Occipital lobe (tissue), 2 donors: ENCODE measurements around the gene UBE2G2. TPM values are rescaled to one million over a fixed set of nuclear protein-coding genes. Genes with fewer than 3 reads are reported as not detected.

Source experiments
- DNase-seq: peaks from one replicate; lab custom pipeline; 2025; lab: John Stamatoyannopoulos, UW
- total RNA-seq: library from RNA; depleted of rRNA; stranded (reverse); fragments of >200 nt; gene quantifications from one replicate; pipeline ENCODE4 v1.2.3, GENCODE V29; 2014

UBE2G2 gene
- total RNA-seq, 1 donor from 2014 or later = 61.8 TPM

DNA sequence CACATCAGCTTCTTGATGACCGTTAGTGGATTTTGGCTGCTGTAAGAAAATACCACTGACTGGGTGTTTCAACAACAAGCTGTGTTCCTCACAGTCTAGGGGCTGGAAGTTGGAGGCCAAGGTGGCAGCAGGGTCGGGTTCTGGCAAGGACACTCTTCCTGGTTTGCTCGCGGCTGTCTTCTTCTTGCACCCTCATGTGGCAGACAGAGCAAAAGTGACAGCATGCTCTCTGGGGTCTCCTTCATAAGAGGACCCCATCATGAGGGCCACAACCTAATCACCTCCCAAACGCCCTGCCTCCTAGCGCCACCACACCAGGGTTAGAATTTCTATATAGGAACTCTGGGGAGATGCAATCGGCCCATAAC, 71.6 kb downstream of the UBE2G2 start:
- DNase-seq = no peak

DNA sequence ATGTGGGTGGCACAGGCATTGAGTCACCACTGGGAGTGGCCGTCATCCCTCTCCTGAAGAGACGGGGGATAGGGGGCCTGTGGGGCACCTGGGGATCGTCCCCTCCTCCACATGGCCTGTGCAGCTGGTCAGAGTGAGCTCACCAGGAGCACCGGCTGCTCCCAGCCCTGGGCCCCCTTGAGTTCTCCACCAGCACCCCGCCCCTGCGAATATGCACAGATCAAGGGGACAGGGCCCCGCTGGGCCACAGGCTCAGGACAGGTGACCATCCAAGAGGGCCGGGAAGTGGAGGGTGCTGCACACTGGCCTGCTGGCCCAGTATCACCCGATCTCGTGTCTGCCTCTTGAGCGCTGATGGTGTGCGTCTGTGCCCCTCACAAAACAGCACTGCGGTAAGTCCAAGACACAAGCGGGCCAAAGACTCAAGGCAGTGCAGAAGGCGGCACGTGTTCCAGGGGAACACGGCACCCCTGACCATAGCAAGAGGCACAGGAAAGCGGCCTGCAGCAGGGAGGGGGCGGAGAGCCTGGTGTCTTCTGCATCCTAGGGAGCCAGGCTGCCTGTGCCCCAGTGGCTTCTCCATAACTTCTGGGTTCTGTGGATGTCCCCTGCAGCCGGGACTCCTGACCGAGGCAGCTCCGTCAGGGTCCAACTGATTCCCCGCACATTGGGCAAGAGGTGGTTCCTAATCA, 72.1 kb downstream of the UBE2G2 start:
- DNase-seq = no peak

DNA sequence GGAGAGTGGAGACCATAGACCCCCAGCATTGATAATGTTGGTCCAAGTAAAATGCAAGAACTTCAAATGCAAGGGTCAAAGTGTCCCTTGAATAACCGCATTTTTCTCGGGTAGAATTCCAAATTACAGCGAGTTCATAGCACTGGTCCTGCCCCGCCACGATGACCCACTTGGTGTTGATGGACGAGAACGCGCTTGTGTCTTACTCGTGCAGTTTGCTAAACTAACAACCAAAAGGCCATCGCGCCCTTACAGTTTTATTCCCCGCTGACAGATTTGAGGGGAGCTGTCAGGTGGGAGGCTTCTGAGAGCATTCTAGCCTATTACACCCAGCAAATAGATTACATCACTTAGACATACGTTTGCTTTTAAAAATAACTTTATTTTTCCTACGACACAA, 72.9 kb downstream of the UBE2G2 start:
- no peak for DNase-seq

DNA sequence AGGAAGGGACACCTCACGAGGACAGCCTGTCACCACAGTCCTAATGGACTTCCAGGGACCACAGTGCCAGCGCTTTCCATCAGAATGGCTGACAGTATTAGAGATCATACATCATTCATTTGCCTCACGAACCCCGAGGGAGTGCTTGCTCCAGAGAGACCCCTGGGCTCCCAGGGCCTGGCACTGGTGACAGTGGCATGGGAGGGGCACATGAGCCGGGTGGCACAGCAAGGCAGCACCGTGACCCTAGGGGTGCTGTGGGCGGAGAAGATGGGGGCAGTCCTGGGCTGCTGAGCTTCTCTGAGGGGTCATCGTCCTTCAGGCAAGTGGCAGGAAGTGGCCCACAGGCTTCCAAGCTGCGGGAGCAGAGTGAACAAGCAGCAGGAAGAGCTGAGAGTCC, 73.9 kb downstream of the UBE2G2 start:
- DNase-seq = no peak

DNA sequence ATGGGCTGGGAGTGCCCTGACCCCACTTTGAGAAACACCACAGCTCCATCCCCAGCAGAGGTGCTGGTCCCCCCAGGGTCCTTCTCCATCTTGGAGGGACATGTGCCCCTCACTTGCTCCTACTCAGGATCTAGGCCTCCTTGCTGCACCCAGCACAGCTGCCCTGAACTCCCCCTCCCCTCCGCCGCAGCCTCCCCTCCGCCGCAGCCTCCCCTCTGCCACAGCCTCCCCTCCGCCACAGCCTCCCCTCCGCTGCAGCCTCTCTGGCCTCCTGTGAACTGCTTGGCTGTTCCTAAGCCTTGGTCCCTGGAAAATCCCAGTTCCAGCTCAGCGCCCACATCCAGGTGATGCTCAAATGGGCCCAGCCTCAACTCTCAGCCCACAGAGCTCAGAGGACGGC, 74.3 kb downstream of the UBE2G2 start:
- no peak for DNase-seq

DNA sequence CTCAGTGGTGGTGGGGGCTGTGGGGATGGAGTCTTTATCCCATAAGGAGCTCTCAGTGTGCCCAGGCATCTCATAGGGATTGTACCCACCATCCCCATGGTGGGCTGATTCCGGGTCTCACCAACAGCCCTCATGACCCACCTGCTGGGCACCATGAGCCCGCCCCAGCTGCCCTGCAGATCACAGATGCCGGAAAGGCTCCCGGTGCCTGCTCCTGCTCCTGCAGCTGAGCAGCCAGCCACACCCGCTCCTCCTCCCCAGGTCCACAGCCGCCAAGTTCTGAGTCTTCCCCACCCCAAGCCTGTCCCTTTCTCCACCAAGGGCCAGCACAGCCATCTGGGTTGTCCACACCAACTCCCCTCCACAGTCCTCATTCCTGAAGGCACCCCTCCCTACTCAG, 74.8 kb downstream of the UBE2G2 start:
- DNase-seq = no peak

DNA sequence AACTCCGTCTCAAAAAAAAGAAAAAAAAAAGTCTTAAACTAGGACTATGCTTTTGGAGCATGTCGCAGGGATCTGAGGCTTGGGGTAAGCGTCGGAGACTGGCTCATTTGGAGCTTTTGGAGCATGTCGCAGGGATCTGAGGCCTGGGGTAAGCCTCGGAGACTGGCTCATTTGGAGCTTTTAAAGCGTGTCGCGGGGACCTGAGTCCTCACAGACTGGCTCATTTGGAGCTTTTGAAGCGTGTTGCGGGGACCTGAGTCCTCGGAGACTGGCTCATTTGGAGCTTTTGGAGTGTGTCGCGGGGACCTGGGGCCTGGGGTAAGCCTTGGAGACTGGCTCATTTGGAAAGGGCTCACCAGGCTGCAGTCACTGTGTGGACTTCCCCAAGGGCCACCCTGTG, 76.7 kb downstream of the UBE2G2 start:
- no peak for DNase-seq

DNA sequence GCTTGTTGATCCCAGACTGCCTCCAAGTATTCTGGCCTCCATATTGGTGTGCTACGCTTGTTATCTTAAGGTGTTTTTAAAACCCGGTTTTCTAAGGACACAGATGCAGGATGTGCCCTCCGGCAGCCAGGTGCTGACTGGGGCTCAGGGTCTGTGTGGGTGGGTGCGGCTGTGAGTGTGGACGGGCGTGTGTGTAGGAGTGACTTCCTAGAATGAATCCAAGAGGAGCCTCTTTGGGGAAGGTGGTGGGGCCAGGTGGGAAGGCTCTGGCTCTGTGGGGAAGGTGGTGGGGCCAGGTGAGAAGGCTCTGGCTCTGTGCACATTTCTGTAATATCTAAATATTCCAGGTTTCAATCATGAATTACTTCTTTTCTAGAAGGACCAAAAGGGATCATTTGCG, 77.4 kb downstream of the UBE2G2 start:
- DNase-seq = no peak

DNA sequence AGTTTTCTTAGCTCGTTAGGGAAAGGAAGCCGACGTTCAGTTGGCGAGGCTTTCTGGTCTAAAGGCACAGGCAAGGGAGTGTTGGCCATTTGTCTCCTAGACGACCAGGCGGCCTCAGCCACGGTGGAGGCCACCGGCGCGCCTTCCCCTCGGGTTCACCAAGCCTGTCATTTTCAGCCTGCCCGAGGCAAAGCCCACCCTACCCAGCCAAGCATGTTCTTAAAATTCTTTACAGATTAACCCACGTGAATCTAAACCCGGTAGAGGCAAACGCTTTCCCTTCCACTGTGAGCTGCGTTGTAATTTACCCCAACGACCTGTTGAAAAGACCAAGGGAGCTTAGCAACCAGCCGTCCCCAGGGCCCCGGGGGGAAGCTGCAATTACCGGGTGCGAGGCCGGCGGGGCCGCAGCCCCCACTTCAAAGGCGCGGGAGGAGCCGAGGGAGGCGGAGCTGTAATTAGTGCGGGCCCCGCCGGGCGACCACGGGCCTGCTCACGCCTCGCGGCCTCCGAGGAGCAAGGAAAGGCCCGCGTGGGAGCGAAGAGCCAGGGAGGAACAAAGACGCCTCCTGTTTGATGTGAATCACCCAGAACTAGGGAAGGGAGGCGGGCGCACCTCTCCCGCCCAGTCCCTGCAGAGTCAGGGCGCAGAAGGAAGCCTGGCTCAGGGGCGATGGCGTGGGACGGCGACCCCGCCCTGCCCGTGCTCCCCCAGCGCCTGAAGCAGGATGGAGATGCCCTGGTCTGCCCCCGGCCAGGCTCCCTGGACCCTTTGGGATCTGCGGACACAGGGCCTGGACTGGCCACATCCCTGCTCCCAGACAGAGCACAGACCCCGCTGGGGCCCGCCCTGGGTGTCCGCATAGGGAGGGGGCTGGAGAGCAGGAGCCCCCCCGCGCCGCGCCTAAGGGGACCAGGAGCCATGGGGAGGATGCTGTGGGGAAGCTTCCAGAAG, 78.2 kb downstream of the UBE2G2 start:
- no peak for DNase-seq

DNA sequence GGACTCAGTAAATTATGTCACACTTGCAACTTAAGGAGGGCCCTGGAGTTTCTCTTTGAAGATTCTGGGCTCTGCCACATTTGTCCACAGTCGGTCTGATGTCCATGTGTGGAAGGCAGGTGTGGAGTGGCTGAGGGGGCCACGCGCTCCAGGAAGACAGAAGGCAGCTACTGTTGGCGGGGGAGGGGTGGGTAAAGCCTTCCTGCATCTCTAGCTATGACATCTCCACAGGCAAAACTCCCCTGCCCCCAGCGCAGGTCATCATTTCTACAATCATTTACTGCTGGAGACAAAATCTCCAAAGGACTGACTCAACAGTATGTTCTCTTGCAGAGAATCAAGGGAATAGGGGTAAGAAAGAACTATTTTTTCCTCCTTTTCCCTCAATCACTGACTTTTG, 78.9 kb downstream of the UBE2G2 start:
- DNase-seq = no peak

DNA sequence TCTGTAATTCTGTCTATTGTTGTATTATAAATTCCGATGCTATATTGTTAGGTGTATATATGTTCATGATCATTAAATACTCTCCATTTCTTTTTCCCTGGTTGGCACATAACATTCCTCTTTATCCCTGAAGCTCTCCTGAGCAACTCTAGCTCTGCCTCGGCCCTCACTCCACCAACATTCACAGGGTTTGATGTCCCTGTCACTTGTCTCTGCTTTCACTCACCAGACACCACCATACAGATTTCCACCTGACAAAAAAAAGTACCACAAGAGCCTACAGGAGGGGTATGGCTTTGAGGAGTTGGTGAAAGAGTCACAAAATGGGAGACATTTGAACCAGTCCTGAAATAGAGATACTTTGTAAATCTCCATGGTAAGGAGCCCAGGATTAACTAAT, 81.5 kb downstream of the UBE2G2 start:
- no peak for DNase-seq

Other genes with a start within 250 kb of the UBE2G2 start
- not detected for gene KRTAP10-3, start 243.0 kb downstream of the UBE2G2 start, total RNA-seq
- not detected for gene KRTAP10-4, start 228.1 kb downstream of the UBE2G2 start, total RNA-seq
- not detected for gene KRTAP10-5, start 221.2 kb downstream of the UBE2G2 start, total RNA-seq
- not detected for gene KRTAP10-6, start 209.3 kb downstream of the UBE2G2 start, total RNA-seq
- not detected for gene KRTAP10-7, start 201.2 kb downstream of the UBE2G2 start, total RNA-seq
- not detected for gene KRTAP10-8, start 189.7 kb downstream of the UBE2G2 start, total RNA-seq
- gene KRTAP10-9, start 174.7 kb downstream of the UBE2G2 start, total RNA-seq = not detected
- not detected for gene KRTAP10-10, start 164.5 kb downstream of the UBE2G2 start, total RNA-seq
- gene KRTAP10-11, start 155.4 kb downstream of the UBE2G2 start, total RNA-seq = not detected
- not detected for gene KRTAP12-4, start 147.2 kb downstream of the UBE2G2 start, total RNA-seq
- gene KRTAP12-3, start 143.9 kb downstream of the UBE2G2 start, total RNA-seq = not detected
- gene KRTAP12-2, start 134.9 kb downstream of the UBE2G2 start, total RNA-seq = not detected
- gene KRTAP12-1, start 119.7 kb downstream of the UBE2G2 start, total RNA-seq = not detected
- gene KRTAP10-12, start 104.6 kb downstream of the UBE2G2 start, total RNA-seq = not detected
- not detected for gene TSPEAR, start 90.2 kb downstream of the UBE2G2 start, total RNA-seq
- 46.3 TPM for gene SUMO3, start 16.2 kb upstream of the UBE2G2 start, total RNA-seq
- gene PTTG1IP, start 71.9 kb upstream of the UBE2G2 start, total RNA-seq = 82.4 TPM
- 9.2 TPM for gene ITGB2, start 119.1 kb upstream of the UBE2G2 start, total RNA-seq
- 6.1 TPM for gene SLX9, start 138.2 kb upstream of the UBE2G2 start, total RNA-seq